Adrenal gland (tissue), 5 donors: ENCODE measurements around the gene PBX3.

Source experiments
- POLR2A ChIP-seq, 2 donors: fragments of 450-650 bp; IDR thresholded peaks; one replicate each; pipeline ENCODE4 v1.6.1; 2017; ENCODE audit warnings: antibody characterized with exemption in 2 of 2, mild to moderate bottlenecking in 2 of 2, moderate library complexity in 1 of 2
- TF ChIP-seq, protein P1 (sequence below), 6 experiments: fragments of 450-650 bp in 4 of 6; fragments of 200-600 bp in 2 of 6; sonication (generic) in 1 of 6; IDR thresholded peaks; 1 replicate in 5 of 6; 2 replicates in 1 of 6; pipeline versions ENCODE4 v1.5.1 to v1.8.0; 2016 to 2021; ENCODE audit warnings: antibody characterized with exemption in 6 of 6, mild to moderate bottlenecking in 2 of 6, moderate library complexity in 1 of 6
- donor health status: DM: no; HTN: no; CAD: no.

DNA sequence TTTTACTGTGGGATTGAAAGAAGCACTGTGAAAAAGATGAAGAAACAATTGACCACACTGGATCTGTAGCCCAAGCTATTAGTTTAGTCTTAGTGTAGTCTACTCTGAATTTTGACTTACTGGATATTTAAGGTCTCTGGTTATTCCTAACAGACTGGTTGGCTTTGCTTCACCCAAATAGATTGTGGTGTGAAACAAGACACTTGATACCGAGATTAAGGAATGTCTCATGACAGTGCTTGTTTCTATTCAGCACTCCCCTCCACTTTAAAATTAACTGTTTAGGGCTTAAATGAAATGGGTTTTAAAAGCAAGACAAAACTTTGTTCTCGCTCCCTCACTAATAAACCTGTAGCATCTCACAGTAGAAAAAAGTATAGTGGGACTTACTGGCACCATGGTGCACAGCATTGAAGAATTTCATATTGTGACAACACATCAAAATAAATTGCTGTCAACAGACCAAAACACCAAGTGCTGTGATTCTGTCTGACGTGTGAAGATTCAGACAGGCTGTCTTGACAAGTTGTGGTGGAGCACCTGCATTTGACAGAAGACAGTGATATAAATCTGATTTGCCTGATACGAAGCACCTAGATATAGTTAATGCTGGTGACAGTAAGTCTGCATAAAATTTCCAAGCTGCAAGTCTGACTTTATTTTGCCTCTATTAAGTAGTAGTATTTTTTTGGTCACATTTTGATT lies 73.1 kb downstream of the PBX3 start:
- TF ChIP-seq POLR2A (IDR thresholded peaks at IDR 0.05): no peak
- TF ChIP-seq, protein P1, sequence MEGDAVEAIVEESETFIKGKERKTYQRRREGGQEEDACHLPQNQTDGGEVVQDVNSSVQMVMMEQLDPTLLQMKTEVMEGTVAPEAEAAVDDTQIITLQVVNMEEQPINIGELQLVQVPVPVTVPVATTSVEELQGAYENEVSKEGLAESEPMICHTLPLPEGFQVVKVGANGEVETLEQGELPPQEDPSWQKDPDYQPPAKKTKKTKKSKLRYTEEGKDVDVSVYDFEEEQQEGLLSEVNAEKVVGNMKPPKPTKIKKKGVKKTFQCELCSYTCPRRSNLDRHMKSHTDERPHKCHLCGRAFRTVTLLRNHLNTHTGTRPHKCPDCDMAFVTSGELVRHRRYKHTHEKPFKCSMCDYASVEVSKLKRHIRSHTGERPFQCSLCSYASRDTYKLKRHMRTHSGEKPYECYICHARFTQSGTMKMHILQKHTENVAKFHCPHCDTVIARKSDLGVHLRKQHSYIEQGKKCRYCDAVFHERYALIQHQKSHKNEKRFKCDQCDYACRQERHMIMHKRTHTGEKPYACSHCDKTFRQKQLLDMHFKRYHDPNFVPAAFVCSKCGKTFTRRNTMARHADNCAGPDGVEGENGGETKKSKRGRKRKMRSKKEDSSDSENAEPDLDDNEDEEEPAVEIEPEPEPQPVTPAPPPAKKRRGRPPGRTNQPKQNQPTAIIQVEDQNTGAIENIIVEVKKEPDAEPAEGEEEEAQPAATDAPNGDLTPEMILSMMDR (IDR thresholded peaks at IDR 0.05): no peak
